GM21390 (cell line): ENCODE measurements around the gene GNAQ.

Experiments used
- ATAC-seq: cut with Tn5 transposase; IDR thresholded peaks from one replicate; pipeline ENCODE4 v1.9.1; 2021; ENCODE audit not compliant: unreplicated experiment

GNAQ gene

GRCh38 chr9:77909306-77909705, 122.3 kb downstream of the GNAQ start:
- ATAC-seq, result no peak

- no peak for ATAC-seq
Observed at GRCh38 chr9:77908293-77908692, 123.3 kb downstream of the GNAQ start.

GRCh38 chr9:77907585-77907984, 124.0 kb downstream of the GNAQ start:
- ATAC-seq, result no peak

- ATAC-seq, result no peak
Observed at GRCh38 chr9:77906991-77907390, 124.6 kb downstream of the GNAQ start.

GRCh38 chr9:77903666-77904285, 127.8 kb downstream of the GNAQ start:
- ATAC-seq, result no peak

- no peak for ATAC-seq
Observed at GRCh38 chr9:77901771-77902170, 129.8 kb downstream of the GNAQ start.

GRCh38 chr9:77901018-77901417, 130.6 kb downstream of the GNAQ start:
- ATAC-seq, result no peak

- no peak for ATAC-seq
Observed at GRCh38 chr9:77899679-77900354, 131.8 kb downstream of the GNAQ start.

- no peak for ATAC-seq
Observed at GRCh38 chr9:77898864-77899263, 132.7 kb downstream of the GNAQ start.

GRCh38 chr9:77896938-77897667, 134.5 kb downstream of the GNAQ start:
- ATAC-seq, result no peak

- no peak for ATAC-seq
Observed at GRCh38 chr9:77896269-77896937, 135.2 kb downstream of the GNAQ start.

- ATAC-seq, result no peak
Observed at GRCh38 chr9:77893706-77894105, 137.9 kb downstream of the GNAQ start.

GRCh38 chr9:77892955-77893514, 138.6 kb downstream of the GNAQ start:
- ATAC-seq, result no peak

- peak; percentile 61 for ATAC-seq
Observed at GRCh38 chr9:77892171-77892570, 139.4 kb downstream of the GNAQ start.

GRCh38 chr9:77891128-77891800, 140.3 kb downstream of the GNAQ start:
- no peak for ATAC-seq

GRCh38 chr9:77887662-77888061, 143.9 kb downstream of the GNAQ start:
- no peak for ATAC-seq

- no peak for ATAC-seq
Observed at GRCh38 chr9:77885104-77885672, 146.4 kb downstream of the GNAQ start.

GRCh38 chr9:77883846-77884771, 147.5 kb downstream of the GNAQ start:
- no peak for ATAC-seq

GRCh38 chr9:77883133-77883532, 148.5 kb downstream of the GNAQ start:
- ATAC-seq, result no peak
